Heart right ventricle (tissue), 16 donors: ENCODE results near the gene ILKAP. TPM values are rescaled to one million over a fixed set of nuclear protein-coding genes. Genes with fewer than 3 reads are reported as not detected.

Experiments used
- ATAC-seq, 8 donors: fragments of 200-7000 bp; cut with Tn5 transposase; one replicate each; pipeline ENCODE4 v1.9.1; 2020; ENCODE audit warnings: mild to moderate bottlenecking in 8 of 8, moderate library complexity in 8 of 8, moderate number of reproducible peaks in 1 of 8
- DNase-seq, 2 donors: peaks; one replicate each; pipeline ENCODE4 v3.0.0-alpha.2; 2020
- H3K27ac ChIP-seq, 10 donors: fragments of 200-600 bp; sonication (generic) in 2 of 10; one replicate each; pipeline versions ENCODE4 v1.5.0 to v1.8.0; 2020 to 2022; ENCODE audit warnings: mild to moderate bottlenecking in 3 of 10
- H3K27me3 ChIP-seq, 7 donors: fragments of 200-600 bp; one replicate each; pipeline ENCODE4 v1.8.0; 2021 to 2022; ENCODE audit warnings: mild to moderate bottlenecking in 2 of 7
- H3K36me3 ChIP-seq, 9 donors: fragments of 200-600 bp; sonication (generic) in 1 of 9; one replicate each; pipeline versions ENCODE4 v1.5.0 to v1.8.0; 2020 to 2022; ENCODE audit warnings: mild to moderate bottlenecking in 2 of 9
- H3K4me1 ChIP-seq, 9 donors: fragments of 200-600 bp; sonication (generic) in 1 of 9; one replicate each; pipeline versions ENCODE4 v1.5.0 to v1.8.0; 2020 to 2022; ENCODE audit warnings: mild to moderate bottlenecking in 4 of 9
- H3K4me3 ChIP-seq, 10 donors: fragments of 200-600 bp; sonication (generic) in 2 of 10; one replicate each; pipeline versions ENCODE4 v1.5.0 to v1.8.0; 2020 to 2022; ENCODE audit warnings: mild to moderate bottlenecking in 7 of 10, moderate library complexity in 2 of 10
- H3K9me3 ChIP-seq, 11 donors: fragments of 200-600 bp in 10 of 11; sonication (generic) in 2 of 11; one replicate each; pipeline versions ENCODE4 v1.5.0 to v1.8.0; 2013 to 2022; ENCODE audit warnings: mild to moderate bottlenecking in 2 of 11, control low read depth in 1 of 11, moderate library complexity in 1 of 11
- CTCF ChIP-seq, 9 donors: fragments of 200-600 bp; sonication (generic) in 2 of 9; IDR thresholded peaks; one replicate each; pipeline versions ENCODE4 v1.5.0 to v1.8.0; 2021 to 2022; ENCODE audit warnings: antibody characterized with exemption in 9 of 9, mild to moderate bottlenecking in 5 of 9, moderate library complexity in 1 of 9
- WGBS, 2 donors: extraction: QIAGEN DNeasy Blood & Tissue Kit; methylation state at CpG; one replicate each; pipeline ENCODE4 v1.1.7; 2013; ENCODE audit warnings: inconsistent platforms in 1 of 2; 5-methylcytosine and 5-hydroxymethylcytosine counted together
- intact Hi-C, 10 donors: fragments of 100-400 bp; cut with DNase I; formaldehyde crosslinking; loops; one replicate each; pipeline versions ENCODE4 v1.11.1 to v1.14.2; 2022
- polyA plus RNA-seq, 2 donors: library from polyadenylated mRNA; stranded (reverse); fragments of 200-250 nt; gene quantifications; one replicate each; pipeline ENCODE4 v1.2.3, GENCODE V29; 2013
- total RNA-seq, 10 donors: library from RNA; stranded (reverse); fragmentation: NEBNext Ultra II Directional in 3 of 10; extraction: Animal tissue kit (Norgen Biotek cat#: 25700) in 3 of 10; gene quantifications; one replicate each; pipeline versions ENCODE4 v1.2.1 to v1.2.4, GENCODE V29; 2021 to 2023
- donor health status: Arrhythmogenic right ventricular cardiomyopathy.
- donor health status: ischemic (EF 13 %, LVEDD 7.1; RV severe dilation, severe dysfunction).
- donor health status: healthy with polysubstance abuse.
- donor health status: DM: no; HTN: yes; CAD: no.
- donor health status: DM: no; HTN: no; CAD: no.
- donor health status: ischemic (EF 25% LVEDD 6.9; RV normal size, moderate dysfunction).
- donor health status: ischemic (EF 25% LVEDD 5.7; RV mildly dilated, moderate dysfunction).
- donor health status: healthy.
- donor health status: DM: yes; HTN: yes; CAD: no.
- donor health status: Ischemic cardiomyopathy.
- donor health status: ischemic (EF 35%, LVEDD 5.7; RV mildly dilated, moderate dysfunction).
- donor health status: nonischemic (EF 11% LVEDD 7.7; RV severe dilation, severe dysfunction).
- donor health status: DM: yes; HTN: yes; CAD: no.
- donor health status: PGD.
- donor health status: ischemic (EF 29% LVEDD 5.4; RV normal size, mild dysfunction).
- donor health status: nonischemic (EF 23%, LVEDD 6.1; RV moderate dilation, normal function).

Gene ILKAP
- total and polyA plus RNA-seq, 12 donors = 19.6 to 83.9 (median 25.6) TPM

- intact Hi-C loops = no loop called here
- Histone ChIP-seq H3K36me3 (no peaks in the 10 kb centered on the region), H3K9me3 (no peaks in the 10 kb centered on the region), H3K27me3 (peaks cover 0 to 16% (median 0%) of the 10 kb centered on the region in 7 donors), H3K4me1 (peaks cover 0 to 15% (median 0%) of the 10 kb centered on the region in 9 donors), H3K4me3 (no peak overlapping the region), H3K27ac (no peak overlapping the region)
- ATAC-seq (no peak), DNase-seq (no peak)
- WGBS, 2 donors = 82 to 86% methylated on average over 22 of the region's 22 CpGs
- no peak for TF ChIP-seq CTCF (IDR thresholded peaks at IDR 0.05)
These were observed 80.1 kb downstream of the ILKAP start for GRCh38 chr2:238123218-238123971.

GRCh38 chr2:238122287-238123217, 80.9 kb downstream of the ILKAP start:
- peak in 1 of 2 donors; percentile 6 for DNase-seq
- H3K4me3 ChIP-seq = no peak overlapping the region
- intact Hi-C loops = no loop called here
- no peak overlapping the region for H3K27ac ChIP-seq
- WGBS, 2 donors = 84 to 87% methylated on average over 29 of the region's 29 CpGs
- TF ChIP-seq CTCF (IDR thresholded peaks at IDR 0.05) = no peak
- no peak for ATAC-seq
- peaks cover 0 to 15% (median 0%) of the 10 kb centered on the region in 9 donors for H3K4me1 ChIP-seq
- peaks cover 0 to 16% (median 3%) of the 10 kb centered on the region in 7 donors for H3K27me3 ChIP-seq
- H3K36me3 ChIP-seq = no peaks in the 10 kb centered on the region
- H3K9me3 ChIP-seq = no peaks in the 10 kb centered on the region

GRCh38 chr2:238121511-238122286, 81.8 kb downstream of the ILKAP start:
- intact Hi-C loops = loop anchor here in 1 of 10 donors (2.0 kb wide), 1 partner anchor 141 kb away; no protein-coding TSS in a partner anchor
- H3K36me3 ChIP-seq = no peaks in the 10 kb centered on the region
- no peak overlapping the region for H3K27ac ChIP-seq
- DNase-seq = peak in 1 of 2 donors; percentile 1
- ATAC-seq = no peak
- H3K27me3 ChIP-seq = peaks cover 0 to 19% (median 10%) of the 10 kb centered on the region in 7 donors
- TF ChIP-seq CTCF (IDR thresholded peaks at IDR 0.05) = no peak
- no peaks in the 10 kb centered on the region for H3K9me3 ChIP-seq
- 87 to 88% methylated on average over 27 of the region's 27 CpGs for WGBS, 2 donors
- H3K4me3 ChIP-seq = no peak overlapping the region
- H3K4me1 ChIP-seq = peaks cover 0 to 8% (median 0%) of the 10 kb centered on the region in 9 donors
